ENCODE data around the gene HSPA12A. TPM values are rescaled to one million over a fixed set of nuclear protein-coding genes. Genes with fewer than 3 reads are reported as not detected.

HSPA12A gene, protein sequence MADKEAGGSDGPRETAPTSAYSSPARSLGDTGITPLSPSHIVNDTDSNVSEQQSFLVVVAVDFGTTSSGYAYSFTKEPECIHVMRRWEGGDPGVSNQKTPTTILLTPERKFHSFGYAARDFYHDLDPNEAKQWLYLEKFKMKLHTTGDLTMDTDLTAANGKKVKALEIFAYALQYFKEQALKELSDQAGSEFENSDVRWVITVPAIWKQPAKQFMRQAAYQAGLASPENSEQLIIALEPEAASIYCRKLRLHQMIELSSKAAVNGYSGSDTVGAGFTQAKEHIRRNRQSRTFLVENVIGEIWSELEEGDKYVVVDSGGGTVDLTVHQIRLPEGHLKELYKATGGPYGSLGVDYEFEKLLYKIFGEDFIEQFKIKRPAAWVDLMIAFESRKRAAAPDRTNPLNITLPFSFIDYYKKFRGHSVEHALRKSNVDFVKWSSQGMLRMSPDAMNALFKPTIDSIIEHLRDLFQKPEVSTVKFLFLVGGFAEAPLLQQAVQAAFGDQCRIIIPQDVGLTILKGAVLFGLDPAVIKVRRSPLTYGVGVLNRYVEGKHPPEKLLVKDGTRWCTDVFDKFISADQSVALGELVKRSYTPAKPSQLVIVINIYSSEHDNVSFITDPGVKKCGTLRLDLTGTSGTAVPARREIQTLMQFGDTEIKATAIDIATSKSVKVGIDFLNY
- total RNA-seq (10 to 100 TPM; 12.3 to 17.4 (median 15.4) TPM), polyA plus RNA-seq (1 to 10 TPM; 1.4 to 3.6 (median 3.0) TPM)

- Histone ChIP-seq H3K4me1 (peaks cover 0 to 21% (median 11%) of the 10 kb centered on the region in 4 donors), H3K36me3 (no peaks in the 10 kb centered on the region), H3K27ac (peak within 1 kb of the TSS; percentile 90 to 98 (median 96)), H3K4me3 (peak within 1 kb of the TSS; percentile 61 to 98 (median 85)), H3K27me3 (no peaks in the 10 kb centered on the region), H3K9me3 (no peaks in the 10 kb centered on the region)
- intact Hi-C loops (cut with DNase I), result loop anchor here (2.0 to 10.0 kb wide), 3 partner anchors 45 to 632 kb away; partner anchors contain the start of gene PDZD8
- 1% methylated on average over 114 of the region's 114 CpGs for WGBS, 2 donors
- DNase-seq, result peak; percentile 86
- peak; percentile 76 to 85 (median 80) for TF ChIP-seq POLR2AphosphoS5 (IDR thresholded peaks at IDR 0.05)
- TF ChIP-seq POLR2A (IDR thresholded peaks at IDR 0.05), result no peak
- TF ChIP-seq, protein P1, sequence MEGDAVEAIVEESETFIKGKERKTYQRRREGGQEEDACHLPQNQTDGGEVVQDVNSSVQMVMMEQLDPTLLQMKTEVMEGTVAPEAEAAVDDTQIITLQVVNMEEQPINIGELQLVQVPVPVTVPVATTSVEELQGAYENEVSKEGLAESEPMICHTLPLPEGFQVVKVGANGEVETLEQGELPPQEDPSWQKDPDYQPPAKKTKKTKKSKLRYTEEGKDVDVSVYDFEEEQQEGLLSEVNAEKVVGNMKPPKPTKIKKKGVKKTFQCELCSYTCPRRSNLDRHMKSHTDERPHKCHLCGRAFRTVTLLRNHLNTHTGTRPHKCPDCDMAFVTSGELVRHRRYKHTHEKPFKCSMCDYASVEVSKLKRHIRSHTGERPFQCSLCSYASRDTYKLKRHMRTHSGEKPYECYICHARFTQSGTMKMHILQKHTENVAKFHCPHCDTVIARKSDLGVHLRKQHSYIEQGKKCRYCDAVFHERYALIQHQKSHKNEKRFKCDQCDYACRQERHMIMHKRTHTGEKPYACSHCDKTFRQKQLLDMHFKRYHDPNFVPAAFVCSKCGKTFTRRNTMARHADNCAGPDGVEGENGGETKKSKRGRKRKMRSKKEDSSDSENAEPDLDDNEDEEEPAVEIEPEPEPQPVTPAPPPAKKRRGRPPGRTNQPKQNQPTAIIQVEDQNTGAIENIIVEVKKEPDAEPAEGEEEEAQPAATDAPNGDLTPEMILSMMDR (IDR thresholded peaks at IDR 0.05), result peak in 2 of 4 experiments; percentile 15 to 30
- TF ChIP-seq EP300 (IDR thresholded peaks at IDR 0.05), result no peak
Measured at GRCh38 chr10:116742367-116743265, at the start of gene HSPA12A. Gene HSPA12A, minus strand, starts transcription at chr10:116742566. Its CDS starts 97 bp downstream, at chr10:116742469.

GRCh38 chr10:116791241-116791640, 48.9 kb upstream of the HSPA12A start:
- TF ChIP-seq EP300 (IDR thresholded peaks at IDR 0.05) (no peak), POLR2A (IDR thresholded peaks at IDR 0.05) (no peak), POLR2AphosphoS5 (IDR thresholded peaks at IDR 0.05) (no peak)
- TF ChIP-seq, protein P1 (IDR thresholded peaks at IDR 0.05), result no peak
- peaks cover 0 to 5% (median 2%) of the 10 kb centered on the region in 4 donors for H3K4me1 ChIP-seq
- WGBS, 2 donors, result 95 to 98% methylated on average over 2 of the region's 2 CpGs
- H3K27me3 ChIP-seq, result peaks cover 0 to 7% (median under 1%) of the 10 kb centered on the region in 3 donors
- DNase-seq, result no peak
- intact Hi-C loops (cut with DNase I), result no loop called here
- no peak overlapping the region for H3K4me3 ChIP-seq
- H3K27ac ChIP-seq, result no peak overlapping the region
- H3K9me3 ChIP-seq, result no peaks in the 10 kb centered on the region
- no peaks in the 10 kb centered on the region for H3K36me3 ChIP-seq

- TF ChIP-seq POLR2AphosphoS5 (IDR thresholded peaks at IDR 0.05), result peak in 1 of 4 donors; percentile 22
- TF ChIP-seq EP300 (IDR thresholded peaks at IDR 0.05), result no peak
- TF ChIP-seq POLR2A (IDR thresholded peaks at IDR 0.05), result no peak
- TF ChIP-seq, protein P1 (IDR thresholded peaks at IDR 0.05), result peak; percentile 91 to 100 (median 93)
- peak overlapping the region in 3 of 4 donors; percentile 17 to 27 (median 18) for H3K4me3 ChIP-seq
- H3K27me3 ChIP-seq, result no peaks in the 10 kb centered on the region
- H3K36me3 ChIP-seq, result no peaks in the 10 kb centered on the region
- 2 to 4% methylated on average over 29 of the region's 29 CpGs for WGBS, 2 donors
- H3K9me3 ChIP-seq, result no peaks in the 10 kb centered on the region
- DNase-seq, result peak; percentile 88
- intact Hi-C loops (cut with DNase I), result loop anchor here (1.0 to 5.0 kb wide), 3 partner anchors 46 to 161 kb away; partner anchors contain the start of gene HSPA12A
- H3K27ac ChIP-seq, result no peak overlapping the region
- H3K4me1 ChIP-seq, result peaks cover 0 to 5% (median 2%) of the 10 kb centered on the region in 4 donors
Measured at GRCh38 chr10:116787893-116788665, 45.7 kb upstream of the HSPA12A start.

All from sigmoid colon (tissue), 7 donors.